MM.1S (cell line): ENCODE data around the gene NR1H3.

ENCODE experiments used
- DNase-seq: peaks from one replicate; pipeline ENCODE4 v3.0.0-alpha.2; 2015
- H2AFZ ChIP-seq: fragments of 300-600 bp; sonication (generic); 2 replicates; pipeline ENCODE4 v1.6.0; 2016; ENCODE audit warnings: antibody characterized with exemption, low read length
- H3F3A ChIP-seq: fragments of 300-600 bp; sonication (generic); 2 replicates; pipeline ENCODE4 v1.6.1; 2016; ENCODE audit warnings: mild to moderate bottlenecking, antibody characterized with exemption, low read length, moderate library complexity, mixed read lengths; ENCODE audit not compliant: insufficient read depth
- H3K27ac ChIP-seq: fragments of 300-600 bp; sonication (generic); 2 replicates; pipeline ENCODE4 v1.5.1; 2016; ENCODE audit warnings: mild to moderate bottlenecking, low read length
- H3K27me3 ChIP-seq: fragments of 300-600 bp; sonication (generic); replicated peaks from 2 replicates; pipeline ENCODE4 v1.6.0; 2016; ENCODE audit warnings: low read length; ENCODE audit not compliant: insufficient read depth
- H3K36me3 ChIP-seq: fragments of 300-600 bp; sonication (generic); replicated peaks from 2 replicates; pipeline ENCODE4 v1.6.1; 2016; ENCODE audit warnings: mild to moderate bottlenecking, low read length, mixed read lengths; ENCODE audit not compliant: insufficient read depth
- H3K4me1 ChIP-seq: fragments of 300-600 bp; sonication (generic); 2 replicates; pipeline ENCODE4 v1.6.1; 2016; ENCODE audit warnings: low read length, mixed read lengths
- H3K4me2 ChIP-seq: fragments of 300-600 bp; sonication (generic); 2 replicates; pipeline ENCODE4 v1.6.0; 2016; ENCODE audit warnings: low read depth, low read length
- H3K4me3 ChIP-seq: fragments of 300-600 bp; sonication (generic); 2 replicates; pipeline ENCODE4 v1.5.1; 2016; ENCODE audit warnings: low read length, mixed read lengths
- H3K79me2 ChIP-seq: fragments of 300-600 bp; sonication (generic); 2 replicates; pipeline ENCODE4 v1.6.1; 2016; ENCODE audit warnings: mixed run types, low read length, mixed read lengths
- H3K9ac ChIP-seq: fragments of 300-600 bp; sonication (generic); 2 replicates; pipeline ENCODE4 v1.6.1; 2016; ENCODE audit warnings: low read length, mixed read lengths
- H3K9me2 ChIP-seq: fragments of 300-600 bp; sonication (generic); replicated peaks from 2 replicates; pipeline ENCODE4 v1.6.1; 2016; ENCODE audit warnings: mild to moderate bottlenecking, low read length, mixed read lengths; ENCODE audit not compliant: insufficient read depth
- H3K9me3 ChIP-seq: fragments of 300-600 bp; sonication (generic); replicated peaks from 2 replicates; pipeline ENCODE4 v1.6.1; 2016; ENCODE audit warnings: mild to moderate bottlenecking, low read length, mixed read lengths; ENCODE audit not compliant: insufficient read depth
- H4K20me1 ChIP-seq: fragments of 300-600 bp; sonication (generic); 2 replicates; pipeline ENCODE4 v1.6.1; 2016; ENCODE audit warnings: mild to moderate bottlenecking, low read length, moderate library complexity, mixed read lengths; ENCODE audit not compliant: insufficient read depth
- EZH2 ChIP-seq: fragments of 300-600 bp; sonication (generic); optimal IDR thresholded peaks from 2 replicates; pipeline ENCODE3; 2017; ENCODE audit warnings: low read depth, mild to moderate bottlenecking, antibody characterized with exemption, low read length, mixed read lengths
- EZH2phosphoT487 ChIP-seq: fragments of 300-600 bp; sonication (generic); IDR thresholded peaks from 2 replicates; pipeline ENCODE4 v1.6.1; 2018; ENCODE audit warnings: antibody characterized with exemption, low read length
- TF ChIP-seq, protein P1 (sequence below): fragments of 300-600 bp; sonication (generic); IDR thresholded peaks from 2 replicates; pipeline ENCODE4 v1.5.1; 2016; ENCODE audit warnings: antibody characterized with exemption, low read length, mixed read lengths

The NR1H3 gene

GRCh38 chr11:47220401-47220821 is 37.4 kb upstream of the NR1H3 start:
- no peak overlapping the region for H3K4me3 ChIP-seq
- no peaks in the 10 kb centered on the region for H3K9me2 ChIP-seq
- H3K27ac ChIP-seq, result no peak overlapping the region
- peaks cover 9% of the 10 kb centered on the region for H3K4me1 ChIP-seq
- no peaks in the 10 kb centered on the region for H3K27me3 ChIP-seq
- no peaks in the 10 kb centered on the region for H3K36me3 ChIP-seq
- no peak overlapping the region for H3K9ac ChIP-seq
- no peak for DNase-seq
- H2AFZ ChIP-seq, result no peak overlapping the region
- H3F3A ChIP-seq, result peaks cover 6% of the 10 kb centered on the region
- TF ChIP-seq EZH2 (no peak), EZH2phosphoT487 (no peak)
- TF ChIP-seq, protein P1, sequence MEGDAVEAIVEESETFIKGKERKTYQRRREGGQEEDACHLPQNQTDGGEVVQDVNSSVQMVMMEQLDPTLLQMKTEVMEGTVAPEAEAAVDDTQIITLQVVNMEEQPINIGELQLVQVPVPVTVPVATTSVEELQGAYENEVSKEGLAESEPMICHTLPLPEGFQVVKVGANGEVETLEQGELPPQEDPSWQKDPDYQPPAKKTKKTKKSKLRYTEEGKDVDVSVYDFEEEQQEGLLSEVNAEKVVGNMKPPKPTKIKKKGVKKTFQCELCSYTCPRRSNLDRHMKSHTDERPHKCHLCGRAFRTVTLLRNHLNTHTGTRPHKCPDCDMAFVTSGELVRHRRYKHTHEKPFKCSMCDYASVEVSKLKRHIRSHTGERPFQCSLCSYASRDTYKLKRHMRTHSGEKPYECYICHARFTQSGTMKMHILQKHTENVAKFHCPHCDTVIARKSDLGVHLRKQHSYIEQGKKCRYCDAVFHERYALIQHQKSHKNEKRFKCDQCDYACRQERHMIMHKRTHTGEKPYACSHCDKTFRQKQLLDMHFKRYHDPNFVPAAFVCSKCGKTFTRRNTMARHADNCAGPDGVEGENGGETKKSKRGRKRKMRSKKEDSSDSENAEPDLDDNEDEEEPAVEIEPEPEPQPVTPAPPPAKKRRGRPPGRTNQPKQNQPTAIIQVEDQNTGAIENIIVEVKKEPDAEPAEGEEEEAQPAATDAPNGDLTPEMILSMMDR, result no peak
- no peak overlapping the region for H3K4me2 ChIP-seq
- no peaks in the 10 kb centered on the region for H3K9me3 ChIP-seq
- peaks cover 18% of the 10 kb centered on the region for H3K79me2 ChIP-seq
- H4K20me1 ChIP-seq, result no peaks in the 10 kb centered on the region

GRCh38 chr11:47222696-47223095 is 35.1 kb upstream of the NR1H3 start:
- Histone ChIP-seq H3K4me1 (peaks cover 4% of the 10 kb centered on the region; the same call in 1 of the 2 replicates), H3K27ac (no peak overlapping the region), H3K36me3 (no peaks in the 10 kb centered on the region), H3F3A (no peaks in the 10 kb centered on the region), H4K20me1 (no peaks in the 10 kb centered on the region), H2AFZ (no peak overlapping the region), H3K4me3 (no peak overlapping the region), H3K9me2 (no peaks in the 10 kb centered on the region), H3K27me3 (no peaks in the 10 kb centered on the region), H3K4me2 (no peak overlapping the region), H3K79me2 (0 out of 2 replicates have a peak, but pooled peaks cover 7% of the 10 kb centered on the region), H3K9ac (no peak overlapping the region), H3K9me3 (no peaks in the 10 kb centered on the region)
- DNase-seq, result no peak
- no peak for TF ChIP-seq EZH2
- no peak for TF ChIP-seq EZH2phosphoT487
- TF ChIP-seq, protein P1, result no peak

GRCh38 chr11:47225552-47226400 is 32.0 kb upstream of the NR1H3 start:
- Histone ChIP-seq H3K4me1 (peaks cover 4% of the 10 kb centered on the region; the same call in 1 of the 2 replicates), H3K9me2 (no peaks in the 10 kb centered on the region), H3K9ac (no peak overlapping the region), H3K27ac (no peak overlapping the region), H3K9me3 (no peaks in the 10 kb centered on the region), H4K20me1 (no peaks in the 10 kb centered on the region), H3K4me3 (no peak overlapping the region), H3K36me3 (no peaks in the 10 kb centered on the region), H2AFZ (no peak overlapping the region), H3K27me3 (no peaks in the 10 kb centered on the region), H3K79me2 (0 out of 2 replicates have a peak, but pooled peaks cover 7% of the 10 kb centered on the region), H3F3A (no peaks in the 10 kb centered on the region), H3K4me2 (peak overlapping the region; percentile 31; the same call in 1 of the 2 replicates)
- TF ChIP-seq, protein P1, result no peak
- TF ChIP-seq EZH2phosphoT487 (no peak), EZH2 (no peak)
- peak; percentile 58 for DNase-seq
